HCT116 (cell line): ENCODE results near the gene KIAA0825. TPM values are rescaled to one million over a fixed set of nuclear protein-coding genes. Genes with fewer than 3 reads are reported as not detected.

ENCODE experiments used
- ATAC-seq: fragments of 200-7000 bp; cut with Tn5 transposase; 2 replicates; pipeline ENCODE4 v1.9.1; 2020; ENCODE audit warnings: mild to moderate bottlenecking, moderate library complexity
- BruUV-seq: library from RNA; stranded (reverse); fragments of 400-500 nt; replicated peaks from 2 replicates; lab custom pipeline; 2021; lab: Mats Ljungman, UMichigan
- CTCF ChIA-PET: fragments of 300-600 bp; sonication (Branson Sonifier 250); formaldehyde crosslinking; loops from one replicate; lab custom pipeline; 2021; ENCODE audit warnings: antibody characterized with exemption; lab: Charles Lee
- POLR2A ChIA-PET: fragments of 300-600, 350-600 bp; sonication (Branson Sonifier 250); formaldehyde crosslinking; loops from one replicate; lab custom pipeline; 2021; ENCODE audit warnings: antibody characterized with exemption; lab: Charles Lee
- RAD21 ChIA-PET, 2 experiments: fragments of 300-600 bp; sonication (Branson Sonifier 250); formaldehyde crosslinking; loops; one replicate each; lab custom pipeline; 2023; ENCODE audit warnings: low total read pairs in 2 of 2; ENCODE audit not compliant: uncharacterized antibody in 2 of 2, unreplicated experiment in 2 of 2, low non-redundant PET in 1 of 2; lab: Charles Lee
- DNase-seq: peaks from one replicate; pipeline ENCODE4 v3.0.0-alpha.2; 2010; ENCODE audit warnings: low read depth, low spot score
- H2AFZ ChIP-seq: fragments of 200-600 bp; shearing (Covaris generic), sonication (generic); 2 replicates; pipeline ENCODE4 v1.6.1; 2017; ENCODE audit warnings: low read depth, mixed run types, mixed read lengths, antibody characterized with exemption, low read length; ENCODE audit not compliant: poor library complexity, severe bottlenecking
- H3K27ac ChIP-seq: 2 replicates; pipeline ENCODE4 v1.5.1; 2012; ENCODE audit warnings: low read depth, low read length
- H3K27me3 ChIP-seq: fragments of 200-600 bp; sonication (generic); 2 replicates; pipeline ENCODE4 v1.6.1; 2016; ENCODE audit warnings: mixed run types, low read length, mixed read lengths; ENCODE audit not compliant: insufficient read depth
- H3K36me3 ChIP-seq, 2 experiments: fragments of 200-500 bp in 1 of 2; fragments of 200-600 bp in 1 of 2; sonication (Bioruptor generic) in 1 of 2; sonication (generic) in 1 of 2; 2 replicates each; pipeline versions ENCODE4 v1.5.1 to v1.6.1; 2014 to 2016; ENCODE audit warnings: low read length in 2 of 2, inconsistent platforms in 1 of 2, mixed read lengths in 1 of 2, mixed run types in 1 of 2; ENCODE audit not compliant: insufficient read depth in 2 of 2, control insufficient read depth in 1 of 2
- H3K4me1 ChIP-seq, 2 experiments: fragments of 200-600 bp in 1 of 2; sonication (generic) in 1 of 2; 2 replicates each; pipeline versions ENCODE4 v1.5.1 to v1.6.1; 2012 to 2017; ENCODE audit warnings: low read length in 2 of 2, inconsistent platforms in 1 of 2, mild to moderate bottlenecking in 1 of 2, mixed read lengths in 1 of 2, mixed run types in 1 of 2, moderate library complexity in 1 of 2; ENCODE audit not compliant: insufficient read depth in 2 of 2, control insufficient read depth in 1 of 2
- H3K4me2 ChIP-seq: fragments of 200-600 bp; sonication (generic); 2 replicates; pipeline ENCODE4 v1.6.1; 2017; ENCODE audit warnings: mixed run types, low read length, mixed read lengths
- H3K4me3 ChIP-seq, 2 experiments: fragments of 200-600 bp in 1 of 2; sonication (generic) in 1 of 2; replicated peaks in 1 of 2; 2 replicates each; pipeline ENCODE4 v1.5.1; 2011 to 2016; ENCODE audit warnings: low read length in 2 of 2, control low read depth in 1 of 2, low read depth in 1 of 2, mild to moderate bottlenecking in 1 of 2, mixed read lengths in 1 of 2, mixed run types in 1 of 2
- H3K79me2 ChIP-seq: fragments of 200-600 bp; sonication (generic); 2 replicates; pipeline ENCODE4 v1.6.1; 2017; ENCODE audit warnings: mild to moderate bottlenecking, mixed run types, low read length, moderate library complexity, mixed read lengths; ENCODE audit not compliant: insufficient read depth
- H3K9ac ChIP-seq: fragments of 200-600 bp; sonication (generic); 2 replicates; pipeline ENCODE4 v1.6.1; 2016; ENCODE audit warnings: low read length, mixed read lengths
- H3K9me2 ChIP-seq: fragments of 200-600 bp; sonication (generic), shearing (Covaris generic); 2 replicates; pipeline ENCODE4 v1.6.1; 2017; ENCODE audit warnings: mixed run types, mild to moderate bottlenecking, moderate library complexity; ENCODE audit not compliant: insufficient read depth
- H3K9me3 ChIP-seq, 2 experiments: fragments of 200-500 bp in 1 of 2; fragments of 200-600 bp in 1 of 2; sonication (Bioruptor generic) in 1 of 2; sonication (generic) in 1 of 2; 2 replicates each; pipeline ENCODE4 v1.6.1; 2014 to 2017; ENCODE audit warnings: low read length in 2 of 2, mixed read lengths in 2 of 2, inconsistent platforms in 1 of 2, low read depth in 1 of 2, mild to moderate bottlenecking in 1 of 2, mixed run types in 1 of 2, moderate library complexity in 1 of 2; ENCODE audit not compliant: control insufficient read depth in 1 of 2, insufficient read depth in 1 of 2
- H4K20me1 ChIP-seq: fragments of 200-600 bp; sonication (generic), shearing (Covaris generic); 2 replicates; pipeline ENCODE4 v1.6.1; 2017; ENCODE audit warnings: mixed run types, mild to moderate bottlenecking, moderate library complexity; ENCODE audit not compliant: insufficient read depth
- CBX3 ChIP-seq: IDR thresholded peaks from 2 replicates; pipeline ENCODE4 v1.6.1; 2012; ENCODE audit warnings: low read depth
- CEBPB ChIP-seq: IDR thresholded peaks from 2 replicates; pipeline ENCODE4 v1.6.1; 2012; ENCODE audit warnings: low read depth
- ELF1 ChIP-seq: IDR thresholded peaks from 2 replicates; pipeline ENCODE4 v1.6.1; 2012; ENCODE audit warnings: low read depth, borderline replicate concordance
- EZH2phosphoT487 ChIP-seq: fragments of 200-600 bp; IDR thresholded peaks from 2 replicates; pipeline ENCODE4 v1.6.1; 2018; ENCODE audit warnings: antibody characterized with exemption, borderline replicate concordance
- FOSL1 ChIP-seq: IDR thresholded peaks from 2 replicates; pipeline ENCODE4 v1.6.1; 2012; ENCODE audit warnings: low read depth
- JUND ChIP-seq: IDR thresholded peaks from 2 replicates; pipeline ENCODE4 v1.6.1; 2012
- MAX ChIP-seq: IDR thresholded peaks from 2 replicates; pipeline ENCODE4 v1.6.1; 2012
- POLR2A ChIP-seq: IDR thresholded peaks from 2 replicates; pipeline ENCODE4 v1.7.0; 2011; ENCODE audit warnings: borderline replicate concordance; ENCODE audit not compliant: insufficient read depth, insufficient read length; ENCODE audit errors: extremely low read depth
- RAD21 ChIP-seq: IDR thresholded peaks from 2 replicates; pipeline ENCODE4 v1.6.1; 2012; ENCODE audit warnings: low read depth, mild to moderate bottlenecking
- SP1 ChIP-seq: IDR thresholded peaks from 2 replicates; pipeline ENCODE4 v1.6.1; 2012; ENCODE audit warnings: low read depth
- TCF7L2 ChIP-seq: IDR thresholded peaks from 2 replicates; pipeline ENCODE4 v1.7.0; 2011; ENCODE audit warnings: borderline replicate concordance, inconsistent platforms; ENCODE audit not compliant: insufficient read depth, insufficient read length; ENCODE audit errors: extremely low read depth
- intact Hi-C: fragments of 100-400 bp; cut with micrococcal nuclease; formaldehyde crosslinking; loops from 2 replicates; pipeline ENCODE4 v1.10.0; 2022
- total RNA-seq: library from RNA; stranded (reverse); gene quantifications from one replicate; pipeline ENCODE4 v1.2.1, GENCODE V29; 2021; ENCODE audit not compliant: unreplicated experiment
- TF ChIP-seq, protein P1 (sequence below): IDR thresholded peaks from 2 replicates; pipeline ENCODE4 v1.6.1; 2012
- TF ChIP-seq, protein P2 (sequence below), 3 experiments: fragments of 200-600 bp in 1 of 3; sonication (generic) in 1 of 3; IDR thresholded peaks in 2 of 3; conservative IDR thresholded peaks in 1 of 3; 2 replicates each; pipeline ENCODE4 v1.5.1; 2012 to 2017; ENCODE audit warnings: low read depth in 2 of 3, low read length in 2 of 3, antibody characterized with exemption in 1 of 3, borderline replicate concordance in 1 of 3, control low read depth in 1 of 3, mild to moderate bottlenecking in 1 of 3, mixed read lengths in 1 of 3, mixed run types in 1 of 3, moderate library complexity in 1 of 3; ENCODE audit not compliant: insufficient read depth in 1 of 3
- TF ChIP-seq, protein P3 (sequence below): IDR thresholded peaks from 2 replicates; pipeline ENCODE4 v1.6.1; 2012; ENCODE audit warnings: low read depth

KIAA0825 gene
- total RNA-seq, 1 experiment from 2014 or later, result 1.4 TPM

GRCh38 chr5:94461131-94461530, 157.3 kb downstream of the KIAA0825 start:
- no peak overlapping the region for H2AFZ ChIP-seq
- no peak overlapping the region for H3K4me3 ChIP-seq
- intact Hi-C loops, result no loop called here
- no TSS peak for BruUV-seq
- CTCF ChIA-PET, result no interaction called here
- H3K9me2 ChIP-seq, result no peaks in the 10 kb centered on the region
- no peak overlapping the region for H3K4me2 ChIP-seq
- no peak overlapping the region for H3K9ac ChIP-seq
- H3K36me3 ChIP-seq, result no peaks in the 10 kb centered on the region
- POLR2A ChIA-PET, result no interaction called here
- H3K79me2 ChIP-seq, result no peaks in the 10 kb centered on the region
- TF ChIP-seq SP1 (no peak), FOSL1 (no peak), ELF1 (no peak), CEBPB (no peak), EZH2phosphoT487 (no peak), POLR2A (no peak), MAX (no peak), TCF7L2 (no peak), CBX3 (no peak), RAD21 (no peak), JUND (no peak)
- TF ChIP-seq, protein P1, sequence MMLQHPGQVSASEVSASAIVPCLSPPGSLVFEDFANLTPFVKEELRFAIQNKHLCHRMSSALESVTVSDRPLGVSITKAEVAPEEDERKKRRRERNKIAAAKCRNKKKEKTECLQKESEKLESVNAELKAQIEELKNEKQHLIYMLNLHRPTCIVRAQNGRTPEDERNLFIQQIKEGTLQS, result no peak
- TF ChIP-seq, protein P2, sequence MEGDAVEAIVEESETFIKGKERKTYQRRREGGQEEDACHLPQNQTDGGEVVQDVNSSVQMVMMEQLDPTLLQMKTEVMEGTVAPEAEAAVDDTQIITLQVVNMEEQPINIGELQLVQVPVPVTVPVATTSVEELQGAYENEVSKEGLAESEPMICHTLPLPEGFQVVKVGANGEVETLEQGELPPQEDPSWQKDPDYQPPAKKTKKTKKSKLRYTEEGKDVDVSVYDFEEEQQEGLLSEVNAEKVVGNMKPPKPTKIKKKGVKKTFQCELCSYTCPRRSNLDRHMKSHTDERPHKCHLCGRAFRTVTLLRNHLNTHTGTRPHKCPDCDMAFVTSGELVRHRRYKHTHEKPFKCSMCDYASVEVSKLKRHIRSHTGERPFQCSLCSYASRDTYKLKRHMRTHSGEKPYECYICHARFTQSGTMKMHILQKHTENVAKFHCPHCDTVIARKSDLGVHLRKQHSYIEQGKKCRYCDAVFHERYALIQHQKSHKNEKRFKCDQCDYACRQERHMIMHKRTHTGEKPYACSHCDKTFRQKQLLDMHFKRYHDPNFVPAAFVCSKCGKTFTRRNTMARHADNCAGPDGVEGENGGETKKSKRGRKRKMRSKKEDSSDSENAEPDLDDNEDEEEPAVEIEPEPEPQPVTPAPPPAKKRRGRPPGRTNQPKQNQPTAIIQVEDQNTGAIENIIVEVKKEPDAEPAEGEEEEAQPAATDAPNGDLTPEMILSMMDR (IDR thresholded peaks at IDR 0.05 in 2 of 3, conservative IDR thresholded peaks at IDR 0.05 in 1 of 3; ENCODE audit: borderline replicate concordance in 1 of 3, insufficient read depth in 1 of 3, low read depth in 2 of 3, low read length in 2 of 3), result no peak
- TF ChIP-seq, protein P3, sequence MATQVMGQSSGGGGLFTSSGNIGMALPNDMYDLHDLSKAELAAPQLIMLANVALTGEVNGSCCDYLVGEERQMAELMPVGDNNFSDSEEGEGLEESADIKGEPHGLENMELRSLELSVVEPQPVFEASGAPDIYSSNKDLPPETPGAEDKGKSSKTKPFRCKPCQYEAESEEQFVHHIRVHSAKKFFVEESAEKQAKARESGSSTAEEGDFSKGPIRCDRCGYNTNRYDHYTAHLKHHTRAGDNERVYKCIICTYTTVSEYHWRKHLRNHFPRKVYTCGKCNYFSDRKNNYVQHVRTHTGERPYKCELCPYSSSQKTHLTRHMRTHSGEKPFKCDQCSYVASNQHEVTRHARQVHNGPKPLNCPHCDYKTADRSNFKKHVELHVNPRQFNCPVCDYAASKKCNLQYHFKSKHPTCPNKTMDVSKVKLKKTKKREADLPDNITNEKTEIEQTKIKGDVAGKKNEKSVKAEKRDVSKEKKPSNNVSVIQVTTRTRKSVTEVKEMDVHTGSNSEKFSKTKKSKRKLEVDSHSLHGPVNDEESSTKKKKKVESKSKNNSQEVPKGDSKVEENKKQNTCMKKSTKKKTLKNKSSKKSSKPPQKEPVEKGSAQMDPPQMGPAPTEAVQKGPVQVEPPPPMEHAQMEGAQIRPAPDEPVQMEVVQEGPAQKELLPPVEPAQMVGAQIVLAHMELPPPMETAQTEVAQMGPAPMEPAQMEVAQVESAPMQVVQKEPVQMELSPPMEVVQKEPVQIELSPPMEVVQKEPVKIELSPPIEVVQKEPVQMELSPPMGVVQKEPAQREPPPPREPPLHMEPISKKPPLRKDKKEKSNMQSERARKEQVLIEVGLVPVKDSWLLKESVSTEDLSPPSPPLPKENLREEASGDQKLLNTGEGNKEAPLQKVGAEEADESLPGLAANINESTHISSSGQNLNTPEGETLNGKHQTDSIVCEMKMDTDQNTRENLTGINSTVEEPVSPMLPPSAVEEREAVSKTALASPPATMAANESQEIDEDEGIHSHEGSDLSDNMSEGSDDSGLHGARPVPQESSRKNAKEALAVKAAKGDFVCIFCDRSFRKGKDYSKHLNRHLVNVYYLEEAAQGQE, result no peak
- H3K4me1 ChIP-seq, result no peaks in the 10 kb centered on the region
- RAD21 ChIA-PET, result no interaction called here
- no peaks in the 10 kb centered on the region for H3K9me3 ChIP-seq
- H4K20me1 ChIP-seq, result no peaks in the 10 kb centered on the region
- DNase-seq, result no peak
- H3K27ac ChIP-seq, result no peak overlapping the region
- no peaks in the 10 kb centered on the region for H3K27me3 ChIP-seq
- no peak for ATAC-seq
